ENCODE data around the gene EGFR.

GRCh38 chr7:55142919-55143600, 124.2 kb downstream of the EGFR start:
- no peak for TF ChIP-seq CTCF (IDR thresholded peaks at IDR 0.05; ENCODE audit: borderline replicate concordance, extremely low read depth, low read length, poor library complexity, severe bottlenecking)
- no peak for TF ChIP-seq EZH2 (IDR thresholded peaks at IDR 0.05; ENCODE audit: borderline replicate concordance, low read depth, low read length, severe bottlenecking)
